Activated T-cell treated with anti-CD3 and anti-CD28 coated beads for 48 hours (primary cell): ENCODE measurements around the gene RASGRP3.
"Not testable (repeated sequence)": the region's sequence is repeated elsewhere in the genome, so short reads cannot be mapped to it uniquely, and the experiment has no call there.

Experiments used
- DNase-seq: peaks from one replicate; pipeline ENCODE4 v3.0.0-alpha.2; 2020; ENCODE audit warnings: low read depth

Gene RASGRP3

DNA sequence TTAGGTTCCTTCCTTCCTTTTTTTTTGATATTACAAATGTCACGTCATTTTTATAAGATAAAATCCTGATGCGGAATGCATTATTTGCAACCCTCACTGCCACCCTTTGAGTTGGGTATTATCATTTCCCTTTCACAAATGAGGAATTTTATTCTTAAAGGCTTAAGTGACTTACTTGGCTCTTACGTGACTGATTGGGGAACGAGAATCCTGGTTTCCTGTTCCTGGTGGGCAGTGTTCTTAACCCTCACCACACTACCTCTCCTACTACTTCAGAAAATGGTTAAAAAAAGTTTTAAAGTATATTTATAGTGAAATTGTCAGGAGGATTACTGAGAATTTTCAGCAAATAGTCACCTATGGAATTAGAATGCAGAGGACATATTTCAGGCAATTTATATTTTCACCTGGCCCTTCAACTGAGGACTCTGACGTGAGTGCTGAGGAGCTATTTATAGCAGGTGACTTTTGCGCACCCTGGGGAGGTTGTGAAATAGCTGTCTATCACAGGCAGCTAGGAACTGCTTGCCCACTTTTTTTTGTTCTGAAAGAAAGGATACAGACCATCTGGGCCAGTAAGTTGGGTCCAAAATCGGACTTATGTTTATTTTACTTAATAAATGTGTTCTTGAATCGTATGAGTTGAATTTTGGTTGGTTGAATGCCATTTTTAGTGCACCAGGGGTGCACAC, 18.7 kb upstream of the RASGRP3 start:
- no peak for DNase-seq

DNA sequence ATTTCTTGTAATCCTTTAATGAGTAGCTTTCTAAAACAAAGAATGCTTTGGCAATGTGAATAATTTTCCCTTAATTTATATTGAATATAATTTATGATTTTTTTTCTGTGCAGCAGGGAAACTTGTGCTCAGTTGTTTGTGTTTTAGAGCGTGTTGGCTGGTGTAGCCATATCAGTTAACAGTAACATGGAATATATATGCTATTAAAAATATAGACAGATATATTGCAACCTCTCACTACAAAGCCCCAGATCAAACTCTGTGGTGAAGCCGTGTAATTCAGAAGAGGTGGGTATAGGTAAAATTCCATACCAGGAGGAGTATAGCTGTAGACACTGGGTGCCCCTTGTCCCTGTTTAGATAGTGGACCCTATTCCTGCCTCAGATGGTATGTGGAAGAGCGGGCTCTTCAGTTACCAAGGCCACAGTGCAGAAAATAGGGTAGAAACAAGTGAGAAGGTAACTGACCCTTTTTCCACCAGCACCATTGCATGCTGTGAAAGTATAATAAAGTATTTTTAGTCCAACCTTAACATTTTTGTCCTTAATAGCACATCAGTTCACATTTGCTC, 18.1 kb upstream of the RASGRP3 start:
- no peak for DNase-seq

DNA sequence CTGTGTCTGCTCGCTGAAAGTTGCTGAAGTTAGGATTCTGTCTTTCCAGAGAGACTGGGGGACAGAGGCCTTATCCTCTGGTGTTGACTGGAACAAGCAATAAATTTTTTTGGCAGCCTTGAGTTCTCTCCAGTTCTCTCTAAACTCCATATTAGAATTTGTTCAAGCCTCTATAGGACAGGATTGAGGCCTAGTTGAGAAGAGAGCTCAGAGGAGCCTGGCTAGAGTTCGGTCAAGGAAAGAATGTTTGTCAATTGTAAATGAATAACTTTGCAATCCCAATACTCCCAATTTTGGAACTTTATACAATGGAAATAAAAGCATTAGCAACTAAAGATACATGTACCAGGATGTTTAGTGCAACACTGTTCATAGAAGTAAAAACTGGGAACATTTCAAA, 16.7 kb upstream of the RASGRP3 start:
- no peak for DNase-seq

DNA sequence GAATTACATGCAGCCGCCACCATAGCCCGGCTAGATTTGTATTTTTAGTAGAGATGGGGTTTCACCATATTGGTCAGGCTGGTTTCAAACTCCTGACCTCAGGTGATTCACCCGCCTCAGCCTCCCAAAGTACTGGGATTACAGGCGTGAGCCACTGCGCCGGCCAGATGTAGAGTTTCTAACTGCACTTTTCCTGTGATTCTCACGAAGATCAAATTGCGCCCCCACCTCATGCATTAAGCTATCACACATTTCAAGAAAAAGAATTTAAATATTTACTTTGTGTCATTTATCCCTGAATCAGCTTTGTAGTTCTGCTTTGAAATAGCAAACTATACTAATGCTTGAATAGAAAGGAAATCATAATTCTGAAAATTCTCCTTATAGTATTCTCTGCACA, 13.9 kb upstream of the RASGRP3 start:
- DNase-seq = not testable (repeated sequence)

DNA sequence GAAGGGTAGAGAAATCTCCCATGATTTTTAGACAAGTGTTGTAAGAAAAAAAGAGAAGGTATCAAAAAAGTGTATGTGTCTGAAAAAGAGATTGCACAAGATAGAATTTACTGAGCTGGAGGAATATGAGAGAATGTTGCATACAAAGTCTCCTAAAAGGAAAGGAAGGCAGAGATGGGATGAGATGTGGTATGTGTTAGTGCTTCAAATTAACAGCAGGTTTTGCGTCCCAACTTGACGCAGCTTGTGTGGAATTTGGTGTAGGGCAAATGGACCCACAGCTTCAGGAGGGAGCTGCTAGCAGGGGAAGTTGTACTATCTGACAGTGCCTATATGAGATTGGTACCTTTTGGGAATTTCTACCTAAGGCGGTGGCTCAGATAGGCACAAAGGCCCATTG, 9.0 kb upstream of the RASGRP3 start:
- DNase-seq = no peak

DNA sequence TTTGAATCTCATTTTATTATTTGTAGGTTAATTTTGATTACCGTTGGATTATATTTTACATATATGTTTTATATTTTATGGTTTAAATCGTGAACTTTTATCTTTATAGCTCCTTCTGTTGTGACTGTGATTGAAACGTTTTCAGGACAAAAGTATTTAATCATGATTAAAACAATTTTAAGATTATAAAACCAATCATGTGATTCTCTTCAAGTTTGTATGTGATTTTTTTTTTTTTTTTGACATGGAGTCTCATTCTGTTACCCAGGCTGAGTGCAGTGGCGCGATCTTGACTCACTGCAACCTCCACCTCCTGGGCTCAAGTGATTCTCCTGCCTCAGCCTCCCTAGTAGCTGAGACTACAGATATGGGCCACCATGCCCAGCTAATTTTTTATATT, 7.2 kb upstream of the RASGRP3 start:
- DNase-seq = no peak

DNA sequence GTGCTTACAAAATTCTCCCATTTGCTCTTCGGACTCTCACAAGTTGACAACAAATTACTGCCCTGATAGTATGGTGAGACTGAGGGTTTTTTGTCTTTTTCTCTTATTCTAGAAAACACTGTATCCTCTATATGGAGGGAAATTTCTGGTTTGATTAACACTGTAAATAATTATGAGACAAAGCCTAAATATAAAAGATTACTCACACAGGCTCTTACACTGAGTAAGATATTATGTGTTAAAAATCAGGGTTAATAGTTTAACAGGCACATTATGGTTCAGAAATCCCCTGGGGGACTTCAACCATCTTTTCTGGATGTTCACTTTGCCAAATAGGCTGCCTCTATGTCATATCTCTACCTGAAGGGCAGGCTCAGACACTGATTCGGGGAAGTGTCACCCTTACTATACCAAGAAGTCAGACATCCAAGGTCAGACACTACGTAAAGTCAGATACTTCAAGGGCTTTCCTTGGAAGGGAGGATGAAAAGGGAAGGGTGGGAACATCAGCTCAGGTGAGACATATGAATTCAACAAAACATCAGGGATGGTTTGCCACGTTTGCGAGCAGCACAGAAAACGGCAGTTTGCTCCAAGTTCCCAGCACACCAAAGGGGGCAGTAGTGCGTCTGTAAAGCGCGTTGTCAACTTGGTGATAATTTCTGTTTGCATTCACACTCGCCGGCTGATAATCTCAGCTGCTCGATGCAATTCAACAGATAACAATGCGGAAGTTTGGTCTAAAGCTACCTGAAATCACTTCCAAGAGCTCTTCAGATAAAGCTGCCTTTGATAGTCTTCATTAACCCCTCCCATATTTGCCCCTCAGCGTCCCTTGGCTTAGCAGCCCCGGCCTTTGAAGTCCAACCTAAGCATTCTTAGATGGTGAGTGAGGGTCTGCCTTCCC, 972 bp upstream of the RASGRP3 start:
- peak; percentile 66 for DNase-seq

DNA sequence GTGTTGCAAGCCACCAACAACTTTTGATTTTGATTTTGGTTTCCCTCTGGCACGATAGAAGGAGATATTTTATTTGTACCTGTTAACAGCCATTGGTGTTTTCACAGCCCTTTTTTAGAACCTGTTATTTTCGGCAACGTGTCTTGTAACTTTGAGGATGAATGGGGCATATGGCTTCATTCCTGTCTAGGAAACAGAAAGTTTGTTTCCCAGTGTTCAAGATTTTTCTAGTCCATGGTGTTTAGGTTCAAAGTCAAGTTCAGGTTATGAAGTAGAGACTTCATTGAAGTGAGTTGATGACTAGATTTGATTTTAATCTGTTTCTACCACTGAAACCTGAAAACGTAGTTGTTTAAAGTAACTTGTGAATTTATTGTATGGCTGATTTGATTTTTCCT, 343 bp downstream of the RASGRP3 start:
- no peak for DNase-seq

DNA sequence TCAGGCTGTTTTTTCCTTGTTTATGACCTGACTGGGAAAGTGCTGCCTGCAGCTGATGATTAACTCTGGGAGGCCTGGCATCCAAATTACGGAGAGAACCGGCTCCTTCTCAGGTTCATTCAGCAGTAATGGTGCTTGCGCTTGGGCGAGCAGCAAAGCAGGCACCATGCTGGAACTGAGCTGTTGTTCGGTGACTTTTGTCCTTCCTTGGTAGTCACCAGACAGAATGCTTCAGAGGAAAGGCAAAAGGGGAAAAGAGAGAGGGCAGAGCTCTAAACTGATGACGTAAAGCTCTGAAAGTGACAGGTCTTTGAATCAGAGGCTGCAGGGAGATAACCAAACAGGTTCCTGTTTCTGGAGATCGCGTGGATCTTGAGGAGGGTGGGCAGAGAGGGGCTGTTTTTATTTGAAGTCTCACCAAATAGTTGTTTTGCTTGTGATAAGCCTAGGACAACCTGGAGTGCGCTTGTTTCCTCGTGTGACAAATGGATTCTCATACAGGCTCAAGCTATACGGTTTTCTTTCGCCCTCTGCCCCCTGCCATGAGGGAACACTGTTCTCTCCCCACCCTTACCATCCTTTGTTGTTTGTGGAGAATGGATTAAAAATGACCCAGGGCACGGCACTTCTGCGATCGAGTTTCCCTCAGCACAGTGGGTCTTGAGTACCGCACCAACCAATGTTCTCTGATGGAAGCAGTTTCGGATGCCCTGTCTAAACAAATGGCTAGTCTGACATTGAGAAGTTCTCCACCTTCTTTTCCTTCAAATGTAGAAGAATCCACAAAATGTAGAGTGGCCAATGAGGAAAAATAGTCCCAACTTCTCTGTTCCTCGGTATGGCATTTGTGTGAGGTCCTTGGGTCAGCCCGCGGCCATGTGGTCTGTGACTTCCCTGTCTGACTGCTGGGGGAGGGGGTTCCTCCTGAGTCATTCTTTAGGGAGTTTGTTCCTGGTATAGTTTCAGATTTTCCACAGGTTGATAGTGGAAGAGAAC, 1.3 kb downstream of the RASGRP3 start:
- DNase-seq = peak; percentile 11

DNA sequence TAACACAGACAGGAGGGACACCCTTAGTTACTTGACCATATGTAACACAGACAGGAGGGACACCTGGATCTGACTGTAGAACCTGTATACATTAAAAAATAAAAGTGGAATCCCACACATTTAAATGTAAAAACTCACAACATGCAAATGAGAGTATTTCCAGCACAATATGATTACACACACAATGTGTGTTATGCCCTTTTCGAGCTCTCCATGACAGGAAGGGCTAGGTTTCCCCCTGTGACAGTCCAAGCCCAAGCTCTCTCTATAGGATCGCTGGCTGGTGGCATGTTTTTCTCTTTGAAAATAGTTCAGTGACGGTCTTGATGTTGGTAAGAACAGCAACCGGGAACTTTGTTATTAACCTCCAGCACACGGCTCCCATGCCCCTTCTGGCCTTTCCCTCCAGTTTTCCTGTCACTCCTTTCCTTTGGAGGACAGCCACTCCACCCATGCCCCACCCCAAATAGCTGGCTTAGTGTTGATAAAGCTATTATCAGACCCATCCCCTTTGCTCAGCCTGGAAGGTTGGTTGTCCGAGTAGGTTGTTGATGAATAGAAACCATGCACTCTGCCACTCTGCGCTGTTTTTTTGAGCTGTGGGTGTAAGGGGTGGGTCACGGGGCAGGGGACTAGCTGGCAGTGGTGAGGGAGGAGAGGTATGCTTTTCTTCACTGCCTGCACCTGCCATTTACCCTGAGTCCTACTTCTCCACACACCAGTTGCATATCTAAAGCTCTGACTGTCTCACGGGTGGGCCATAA, 2.7 kb downstream of the RASGRP3 start:
- no peak for DNase-seq

DNA sequence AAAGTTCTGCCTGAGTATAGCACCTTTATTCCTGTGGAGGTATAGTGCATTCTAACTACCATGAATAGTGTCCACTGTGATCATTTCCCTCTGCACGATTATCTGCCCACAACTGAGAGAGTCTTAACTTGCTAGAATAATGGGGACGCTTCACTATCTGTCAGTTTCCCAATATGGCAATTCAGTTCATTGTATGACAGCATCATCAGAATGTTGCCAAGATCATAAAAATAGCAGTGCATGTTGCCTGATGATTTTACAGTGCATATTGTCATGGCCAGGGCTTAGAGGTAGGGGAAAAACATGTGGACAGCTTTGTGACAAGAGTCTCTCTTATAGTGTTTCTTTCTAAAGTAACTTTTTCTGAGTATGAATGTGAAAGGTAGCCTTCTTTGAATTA, 6.1 kb downstream of the RASGRP3 start:
- DNase-seq = no peak

DNA sequence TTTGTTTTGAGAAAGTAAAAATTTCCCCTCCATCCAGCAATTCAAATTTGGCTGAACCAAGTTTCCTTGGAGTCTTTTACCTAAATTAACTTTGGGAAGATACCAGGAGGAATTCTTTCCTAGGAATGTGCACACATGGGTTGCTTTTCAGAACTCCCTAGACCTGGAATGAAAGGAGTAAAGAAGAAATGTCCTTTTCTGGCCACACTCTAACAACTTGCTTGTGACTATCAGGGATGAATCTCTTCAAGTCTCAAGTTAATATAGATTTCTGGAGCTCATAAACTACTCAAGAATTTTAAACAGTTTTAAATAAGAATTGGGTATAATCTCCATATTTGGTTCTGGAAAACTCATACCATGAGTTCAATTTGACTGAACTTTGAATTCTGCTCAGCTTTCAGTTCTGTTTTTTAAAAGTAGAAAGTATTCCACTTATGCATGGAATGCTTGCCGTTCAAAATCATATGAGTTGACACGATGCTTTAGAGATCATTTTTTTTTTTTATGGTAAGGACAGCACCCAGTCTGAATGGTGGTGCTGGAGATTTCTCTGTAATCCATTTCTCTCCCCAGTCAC, 7.7 kb downstream of the RASGRP3 start:
- no peak for DNase-seq

DNA sequence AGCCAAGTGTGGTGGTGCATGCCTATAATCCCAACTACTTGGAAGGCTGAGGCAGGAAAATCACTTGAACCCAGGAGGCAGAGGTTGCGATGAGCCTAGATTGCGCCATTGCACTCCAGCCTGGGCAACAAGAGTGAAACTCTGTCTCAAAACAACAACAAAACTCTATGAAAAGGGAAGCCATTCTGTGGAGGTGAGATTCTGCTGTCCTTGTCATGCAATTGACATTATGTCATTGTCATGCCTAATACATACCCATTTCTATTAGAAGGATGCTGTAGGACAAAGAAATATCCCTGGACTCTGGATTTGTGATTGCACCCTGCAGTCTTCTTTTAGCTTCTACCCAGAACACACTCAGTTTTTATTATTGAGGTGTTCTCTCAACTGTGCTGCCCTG, 8.6 kb downstream of the RASGRP3 start:
- DNase-seq = no peak

DNA sequence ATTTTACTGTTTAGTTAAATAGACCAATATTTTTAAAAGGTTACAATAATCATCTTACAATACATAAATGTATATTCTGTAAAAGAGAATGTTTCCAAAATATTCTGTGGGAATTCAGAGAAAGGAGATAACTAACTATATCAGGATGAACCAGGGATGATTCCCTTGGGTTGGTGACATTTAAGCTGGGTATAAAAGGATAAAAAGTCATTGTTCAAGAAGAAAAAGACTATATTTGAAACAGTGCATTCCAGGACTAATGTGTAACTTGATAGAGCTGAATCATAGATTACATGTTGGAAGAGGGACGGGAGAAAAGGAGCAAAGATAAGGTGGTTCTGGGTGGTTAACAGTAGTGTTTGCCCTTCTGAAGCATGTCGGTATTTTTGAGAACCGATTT, 10.1 kb downstream of the RASGRP3 start:
- no peak for DNase-seq

DNA sequence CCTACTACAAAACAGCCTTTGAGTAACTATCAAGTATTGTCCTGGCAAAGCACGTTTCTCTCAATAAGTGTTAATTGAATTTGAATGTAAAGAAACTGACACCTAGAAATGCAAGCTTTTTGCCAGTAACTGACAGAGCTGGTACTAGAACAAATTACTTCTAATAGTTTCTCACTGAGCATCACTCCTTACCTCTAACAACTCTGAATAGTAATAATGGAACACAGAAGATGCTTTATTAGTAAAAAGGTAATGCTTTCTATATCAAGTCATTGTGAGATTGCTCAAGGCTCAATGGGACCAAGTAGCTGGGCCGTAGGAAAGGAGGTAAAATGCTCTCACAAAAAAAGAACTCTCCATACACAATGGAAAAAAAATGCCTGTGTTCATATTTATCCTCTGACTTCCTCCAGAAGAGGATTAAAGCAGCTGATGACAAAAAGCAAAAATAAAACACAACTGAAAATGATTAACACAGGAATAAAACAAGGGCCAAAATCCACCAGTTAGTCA, 11.8 kb downstream of the RASGRP3 start:
- no peak for DNase-seq

DNA sequence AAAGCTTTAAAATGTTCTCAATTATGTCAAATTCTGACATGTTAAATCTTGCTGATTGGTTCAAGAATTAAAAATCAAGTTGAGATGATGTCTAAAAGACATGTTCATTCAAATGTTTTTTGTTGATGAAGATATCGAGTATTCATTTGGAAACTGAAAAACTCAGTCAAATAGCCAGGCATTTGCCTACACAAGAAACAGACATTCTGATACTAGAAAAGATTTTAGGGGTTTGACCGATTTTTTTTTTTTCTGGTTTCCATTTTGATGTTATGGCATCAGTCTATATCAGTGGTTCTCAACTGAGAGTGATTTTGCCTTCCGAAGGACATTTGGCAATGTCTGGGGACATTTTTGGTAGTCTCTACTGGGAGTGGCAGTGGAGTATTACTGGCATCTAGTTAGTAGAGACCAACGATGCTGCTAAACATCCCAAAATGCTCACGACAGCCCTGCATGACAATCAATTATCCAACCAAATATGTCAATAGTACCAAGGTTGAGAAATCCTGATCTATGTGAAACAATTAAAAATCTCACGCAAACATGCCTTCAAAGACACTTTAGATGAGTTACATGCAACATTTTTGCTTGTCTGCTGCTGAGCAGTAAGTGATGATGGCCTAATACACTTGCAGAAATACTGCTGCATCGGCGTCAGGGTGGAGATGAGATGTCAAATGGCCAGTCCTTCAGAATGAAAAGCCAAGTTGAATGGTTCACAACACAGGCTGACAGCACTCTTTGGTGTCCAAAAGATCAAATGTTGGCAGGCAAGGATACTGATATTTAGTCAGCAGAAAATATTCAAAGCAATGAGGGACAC, 12.5 kb downstream of the RASGRP3 start:
- DNase-seq = no peak

DNA sequence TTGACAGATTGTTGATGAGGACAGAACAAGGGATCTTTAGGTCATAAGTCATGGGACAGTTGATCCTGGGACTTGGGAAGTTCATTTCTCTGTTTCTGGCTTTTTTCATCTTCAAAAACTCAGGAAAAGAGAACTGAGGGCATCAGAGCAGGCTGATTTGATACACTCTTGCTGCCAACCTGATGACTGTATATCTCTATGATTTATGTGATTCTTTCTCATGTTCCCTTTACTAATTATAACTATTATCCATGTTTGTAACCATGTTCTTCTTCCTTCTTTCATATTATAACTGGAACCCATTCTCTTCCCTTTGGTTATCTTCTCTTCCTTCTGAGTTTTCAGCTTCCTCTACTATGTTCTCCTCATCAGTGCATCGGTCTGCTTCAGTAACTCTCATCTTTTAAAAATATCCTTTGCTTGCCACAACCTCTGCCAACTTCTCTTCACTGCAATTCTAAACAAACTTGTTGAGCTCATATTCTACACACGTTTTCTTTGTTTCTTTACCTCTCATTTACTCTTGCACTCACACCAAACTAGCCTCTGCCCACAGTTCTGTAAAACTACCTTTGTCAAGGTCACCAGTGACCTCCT, 13.5 kb downstream of the RASGRP3 start:
- DNase-seq = no peak

DNA sequence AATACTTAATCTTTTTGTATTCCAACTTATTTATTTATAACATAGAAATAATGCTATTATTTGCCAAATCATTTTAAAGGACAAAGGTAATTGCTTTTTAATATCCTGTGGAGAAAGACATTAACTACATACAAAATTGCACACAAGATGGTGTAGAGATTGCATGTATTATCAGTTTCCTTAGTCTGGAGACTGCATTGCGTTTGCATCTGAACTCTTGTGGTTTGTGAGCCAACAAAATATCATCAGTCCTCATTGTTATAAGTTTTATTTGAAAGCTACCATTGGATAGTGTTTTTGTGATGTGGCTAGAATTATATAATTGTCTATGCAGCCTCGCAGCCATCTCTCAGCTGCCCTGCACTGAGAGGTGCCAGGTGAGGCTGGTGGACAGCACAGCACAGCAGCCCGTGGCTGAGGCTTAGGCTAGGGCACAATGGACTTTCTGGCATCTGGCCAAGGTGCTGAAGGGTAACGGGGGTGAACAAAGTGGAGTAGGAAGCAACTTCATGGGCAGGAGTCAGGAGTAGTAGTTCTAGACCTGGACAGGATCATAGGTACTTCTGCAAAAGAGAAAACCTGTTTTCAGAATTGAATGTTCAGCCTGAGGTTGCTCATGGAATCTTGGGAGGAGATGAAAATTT, 15.1 kb downstream of the RASGRP3 start:
- DNase-seq = no peak
